C4-2B (cell line): ENCODE data around the gene PTPRN2.
A peak's percentile ranks its signal among the peaks of the same experiment; 100 is the strongest.

Experiments used
- H3K27ac ChIP-seq: fragments of 450-650 bp; 2 replicates; pipeline ENCODE4 v1.5.1; 2017
- CTCF ChIP-seq: fragments of 450-650 bp; conservative IDR thresholded peaks from 2 replicates; pipeline ENCODE4 v1.5.1; 2017; ENCODE audit warnings: mild to moderate bottlenecking
- ZFX ChIP-seq: fragments of 450-650 bp; IDR thresholded peaks from 2 replicates; pipeline ENCODE4 v1.6.1; 2017

Gene PTPRN2

DNA sequence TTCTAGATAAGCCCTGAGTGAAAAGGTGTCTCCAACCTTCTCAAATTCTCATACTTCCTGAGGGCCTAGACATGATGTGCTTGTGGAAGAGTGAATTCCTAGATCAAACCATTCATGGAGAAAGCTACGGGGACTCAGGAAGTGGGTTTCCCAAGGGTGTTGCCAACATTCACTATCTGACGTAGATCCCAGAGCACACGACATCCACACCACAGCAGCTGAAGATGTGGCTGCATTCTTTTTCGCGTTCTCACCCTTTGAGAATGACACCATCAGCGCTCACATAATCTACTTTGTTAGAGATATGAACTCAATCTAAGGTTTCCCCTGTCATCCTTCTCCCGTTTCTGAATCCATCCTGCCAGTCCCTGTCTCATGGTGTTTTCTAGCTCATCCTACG, 960.0 kb downstream of the PTPRN2 start:
- H3K27ac ChIP-seq: no peak overlapping the region
- no peak for TF ChIP-seq ZFX
- TF ChIP-seq CTCF: no peak

DNA sequence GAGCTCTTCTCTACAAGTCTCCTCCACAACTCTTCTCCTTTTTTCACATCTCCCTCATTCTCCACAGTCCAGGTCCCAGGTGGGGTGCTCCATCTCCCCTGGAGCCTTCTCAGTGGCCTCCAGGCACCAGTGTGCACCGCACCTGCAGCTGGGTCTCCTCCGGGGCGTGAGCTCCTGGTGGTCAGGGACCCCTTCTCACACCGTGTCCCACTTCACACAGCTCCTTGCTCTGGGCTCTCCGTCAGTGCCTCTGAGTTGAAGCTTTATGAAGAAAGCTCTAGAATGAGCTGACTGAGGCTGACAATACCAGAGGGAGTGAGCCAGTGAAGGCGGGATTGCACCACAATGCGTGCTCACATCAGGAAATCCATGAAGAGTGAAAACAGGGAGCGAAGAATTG, 960.6 kb downstream of the PTPRN2 start:
- TF ChIP-seq ZFX (no peak), CTCF (no peak)
- no peak overlapping the region for H3K27ac ChIP-seq

GRCh38 chr7:157625973-157626742, 961.5 kb downstream of the PTPRN2 start:
- TF ChIP-seq CTCF (no peak), ZFX (no peak)
- no peak overlapping the region for H3K27ac ChIP-seq

- no peak overlapping the region for H3K27ac ChIP-seq
- TF ChIP-seq CTCF (no peak), ZFX (no peak)
Observed at GRCh38 chr7:157623556-157623955, 964.1 kb downstream of the PTPRN2 start.

DNA sequence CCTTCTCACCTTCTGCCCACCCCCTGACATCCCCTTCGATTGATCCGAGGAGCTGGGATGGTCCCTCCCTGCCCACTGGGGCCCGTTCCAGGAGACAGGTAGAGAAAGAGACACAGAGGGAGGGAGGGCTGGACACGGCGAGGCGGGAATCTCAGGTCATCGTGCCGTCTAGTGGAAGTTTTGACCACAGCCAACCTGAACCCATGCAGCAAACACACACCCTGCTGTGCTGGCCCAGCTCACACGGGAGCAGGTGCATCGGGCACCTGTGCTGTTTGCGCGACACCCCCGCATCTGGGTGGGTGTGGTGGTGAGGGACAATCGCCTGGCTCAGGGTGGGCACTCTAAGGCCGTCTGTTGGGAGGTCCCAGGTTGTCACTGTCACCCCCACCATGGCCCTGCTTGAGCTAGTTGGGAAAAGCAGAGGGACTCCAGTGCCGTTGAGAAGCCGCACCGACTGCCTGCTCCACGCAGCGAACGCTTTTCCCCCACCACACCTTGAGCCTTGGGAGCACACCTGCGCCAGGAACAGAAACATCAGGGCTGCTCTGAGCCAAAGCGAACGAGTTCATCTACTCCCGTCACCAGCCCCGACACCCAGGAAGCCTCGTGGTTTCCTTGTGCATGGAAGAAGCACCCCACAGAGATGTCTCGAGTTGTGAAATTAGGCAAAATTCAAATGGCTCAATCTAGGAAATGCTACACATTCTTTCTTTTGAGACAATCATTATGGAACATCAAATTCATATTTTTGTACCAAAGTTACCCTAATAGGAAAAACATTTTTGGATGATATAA, 965.0 kb downstream of the PTPRN2 start:
- no peak overlapping the region for H3K27ac ChIP-seq
- TF ChIP-seq CTCF: no peak
- TF ChIP-seq ZFX: no peak

DNA sequence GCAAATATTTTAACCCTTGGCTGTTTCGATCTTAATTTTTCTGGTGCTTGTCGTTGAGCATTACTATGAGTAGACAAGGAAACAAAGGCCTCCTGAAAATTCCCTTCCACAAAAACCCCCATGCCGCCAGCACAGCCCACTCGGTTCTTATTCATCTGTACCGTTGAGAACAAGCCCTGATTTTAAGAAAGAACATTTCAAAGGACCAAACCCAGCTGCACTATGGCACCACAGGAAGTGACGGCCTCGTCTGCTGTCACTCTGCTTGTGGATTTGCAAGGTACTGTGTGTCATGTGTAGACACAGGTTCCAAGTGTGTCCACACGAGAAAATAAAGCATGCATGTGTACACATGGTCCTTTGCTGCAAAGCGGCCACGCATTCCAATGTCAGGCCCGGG, 965.6 kb downstream of the PTPRN2 start:
- TF ChIP-seq CTCF: no peak
- TF ChIP-seq ZFX: no peak
- H3K27ac ChIP-seq: no peak overlapping the region

DNA sequence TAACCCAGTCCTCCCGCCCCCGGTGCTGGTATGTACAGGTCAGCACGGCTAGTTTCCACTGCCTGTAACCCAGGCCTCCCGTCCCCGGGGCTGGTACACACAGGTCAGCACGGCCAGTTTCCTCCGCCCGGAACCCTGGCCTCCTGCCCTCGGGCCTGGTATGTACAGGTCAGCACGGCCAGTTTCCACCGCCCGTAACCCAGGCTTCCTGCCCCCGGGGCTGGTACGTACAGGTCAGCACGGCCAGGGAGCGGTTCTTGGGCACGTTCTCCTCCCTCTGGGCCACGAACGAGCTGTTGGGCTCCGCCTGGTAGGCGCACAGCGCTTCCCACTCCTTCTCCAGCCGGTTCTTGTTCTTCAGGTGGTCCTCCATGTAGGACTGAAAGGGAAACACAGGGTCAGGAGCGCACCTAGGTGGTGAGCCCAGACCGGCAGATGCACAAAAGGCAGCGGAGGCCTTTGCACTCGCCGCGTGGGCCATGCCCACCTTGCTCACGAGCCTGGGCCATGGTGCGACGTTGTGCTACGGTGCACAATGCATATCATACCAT, 966.4 kb downstream of the PTPRN2 start:
- TF ChIP-seq CTCF: no peak
- no peak for TF ChIP-seq ZFX
- H3K27ac ChIP-seq: peak overlapping the region; percentile 21
